ENCODE data around the gene MISP. TPM values are rescaled to one million over a fixed set of nuclear protein-coding genes. Genes with fewer than 3 reads are reported as not detected.
A peak's percentile ranks its signal among the peaks of the same experiment; 100 is the strongest.

MISP gene
- total and polyA plus RNA-seq, 7 experiments from 2014 or later = not detected

DNA sequence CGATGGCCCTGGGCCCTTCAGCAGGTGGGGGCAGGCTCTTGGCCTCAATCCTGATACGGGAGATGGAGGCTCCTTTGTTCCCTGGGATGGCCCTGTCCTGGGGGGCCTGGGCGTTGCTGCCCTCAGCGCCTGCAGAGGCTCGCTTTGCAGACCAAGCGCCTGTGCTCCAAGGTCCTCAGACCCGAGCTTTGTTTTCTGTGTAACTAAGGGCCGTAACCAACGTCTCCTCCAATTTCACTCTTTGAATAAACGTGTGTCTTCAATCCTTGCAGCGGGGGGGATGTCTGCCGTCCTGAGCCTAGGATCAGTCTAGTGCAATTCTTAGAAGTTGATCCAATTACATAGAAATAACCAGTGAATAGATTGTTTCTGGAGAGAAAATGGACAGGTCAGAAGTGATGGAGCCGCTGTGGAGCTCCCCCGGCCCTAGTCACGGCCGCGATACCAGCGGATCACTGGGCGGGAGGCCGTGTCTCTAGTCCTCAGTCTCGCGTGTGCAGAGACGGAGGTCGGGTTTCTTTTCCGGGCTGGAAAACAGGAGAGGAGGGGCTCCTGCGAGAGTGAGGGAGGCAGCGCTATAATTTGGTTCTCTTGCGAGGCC is 51.7 kb downstream of the MISP start:
- Mint-ChIP-seq H3K4me1 (peaks cover 36 to 55% (median 44%) of the 10 kb centered on the region in 7 donors), H3K27ac (peak overlapping the region in 5 of 9 donors; percentile 46 to 78 (median 62)), H3K36me3 (peaks cover 0 to 29% (median 6%) of the 10 kb centered on the region in 5 donors), H3K27me3 (no peaks in the 10 kb centered on the region), H3K9me3 (peaks cover 0 to 4% (median 0%) of the 10 kb centered on the region in 11 donors), H3K4me3 (peak overlapping the region; percentile 16 to 90 (median 40))
- Histone ChIP-seq H3K4me3 (ENCODE audit: low read length) (no peak overlapping the region), H3K36me3 (ENCODE audit: control insufficient read depth in 2 of 3, insufficient read depth in 3 of 3, low read length in 3 of 3) (peaks cover 10 to 67% (median 24%) of the 10 kb centered on the region in 3 experiments), H3K9me3 (ENCODE audit: control insufficient read depth in 2 of 3, low read length in 3 of 3) (no peaks in the 10 kb centered on the region), H3K27ac (ENCODE audit: low read depth, low read length) (no peak overlapping the region), H3K4me1 (ENCODE audit: control insufficient read depth in 2 of 2, insufficient read depth in 2 of 2, low read length in 2 of 2) (peaks cover 38 to 41% of the 10 kb centered on the region in 2 donors), H3K27me3 (ENCODE audit: control insufficient read depth in 2 of 2, insufficient read depth in 2 of 2, low read length in 2 of 2) (no peaks in the 10 kb centered on the region)
- intact Hi-C loops (cut with micrococcal nuclease) = no loop called here
- CTCF ChIA-PET = interaction anchor here (0.6 kb wide), 2 partner anchors 249 to 688 kb away, joined by 3 to 4 read pairs; partner anchors contain the start of gene REEP6
- no peak for DNase-seq
- no peak for ATAC-seq
- POLR2A ChIA-PET = no interaction called here

DNA sequence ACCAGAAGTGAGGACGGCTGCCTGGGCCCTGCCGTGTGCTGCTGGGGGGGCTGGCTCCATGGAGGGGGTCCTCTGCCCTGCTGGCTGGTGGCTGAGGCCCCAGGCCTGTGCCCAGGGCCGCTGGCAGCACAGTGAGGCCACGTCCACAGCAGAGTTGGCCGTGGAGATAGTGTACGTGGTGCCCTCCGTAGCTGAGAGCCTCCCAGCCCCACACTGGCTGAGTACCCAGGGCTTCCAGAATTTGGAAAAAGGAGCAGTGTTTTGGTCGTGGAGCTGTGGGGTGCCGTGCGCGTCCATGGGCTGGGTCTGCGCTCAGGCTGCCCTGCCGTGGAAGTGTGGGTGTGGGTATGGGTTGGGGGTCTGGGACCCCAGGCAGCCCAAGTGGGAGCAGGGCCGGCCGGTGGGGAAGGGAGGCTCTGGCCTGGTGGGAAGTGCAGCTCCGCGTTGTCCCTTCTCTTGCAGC is 52.2 kb downstream of the MISP start:
- no peaks in the 10 kb centered on the region for H3K27me3 ChIP-seq (ENCODE audit: control insufficient read depth in 2 of 2, insufficient read depth in 2 of 2, low read length in 2 of 2)
- no peak overlapping the region for H3K27ac ChIP-seq (ENCODE audit: low read depth, low read length)
- intact Hi-C loops (cut with micrococcal nuclease) = no loop called here
- H3K4me1 ChIP-seq (ENCODE audit: control insufficient read depth in 2 of 2, insufficient read depth in 2 of 2, low read length in 2 of 2) = peaks cover 38 to 41% of the 10 kb centered on the region in 2 donors
- Mint-ChIP-seq H3K27ac (peak overlapping the region in 2 of 9 donors; percentile 77 to 82), H3K27me3 (no peaks in the 10 kb centered on the region), H3K4me1 (peaks cover 38 to 58% (median 48%) of the 10 kb centered on the region in 7 donors), H3K36me3 (peaks cover 0 to 33% (median 10%) of the 10 kb centered on the region in 5 donors), H3K9me3 (peaks cover 0 to 3% (median 0%) of the 10 kb centered on the region in 11 donors), H3K4me3 (peak overlapping the region in 1 of 10 donors; percentile 47)
- ChIA-PET CTCF (no interaction called here), POLR2A (no interaction called here)
- H3K9me3 ChIP-seq (ENCODE audit: control insufficient read depth in 2 of 3, low read length in 3 of 3) = no peaks in the 10 kb centered on the region
- H3K36me3 ChIP-seq (ENCODE audit: control insufficient read depth in 2 of 3, insufficient read depth in 3 of 3, low read length in 3 of 3) = peaks cover 15 to 71% (median 29%) of the 10 kb centered on the region in 3 experiments
- ATAC-seq (no peak), DNase-seq (no peak)
- no peak overlapping the region for H3K4me3 ChIP-seq (ENCODE audit: low read length)

DNA sequence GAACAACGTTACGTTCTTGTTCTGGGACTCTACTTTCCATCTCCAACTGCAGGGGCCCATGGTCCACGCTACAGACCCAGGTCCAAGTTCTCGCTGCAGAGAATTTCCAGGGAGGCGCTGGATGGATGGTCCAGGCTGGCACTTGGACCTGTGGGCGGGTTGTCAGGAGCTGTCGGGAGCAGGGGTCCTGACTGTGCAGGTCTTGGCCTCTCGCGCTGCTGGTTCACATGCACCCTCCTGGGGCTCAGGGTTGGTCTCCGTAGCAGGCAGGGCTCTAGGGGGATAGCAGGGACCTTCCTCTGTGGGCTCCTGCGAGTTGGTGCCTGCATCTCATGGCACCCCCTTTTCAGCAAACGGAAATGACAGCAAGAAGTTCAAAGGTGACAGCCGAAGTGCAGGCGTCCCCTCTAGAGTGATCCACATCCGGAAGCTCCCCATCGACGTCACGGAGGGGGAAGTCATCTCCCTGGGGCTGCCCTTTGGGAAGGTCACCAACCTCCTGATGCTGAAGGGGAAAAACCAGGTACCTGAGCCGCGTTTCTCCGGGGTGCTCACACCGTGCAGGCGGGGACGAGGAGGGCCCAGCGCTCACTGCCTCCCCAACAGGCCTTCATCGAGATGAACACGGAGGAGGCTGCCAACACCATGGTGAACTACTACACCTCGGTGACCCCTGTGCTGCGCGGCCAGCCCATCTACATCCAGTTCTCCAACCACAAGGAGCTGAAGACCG is 52.9 kb downstream of the MISP start:
- peak overlapping the region in 2 of 9 donors; percentile 51 to 82 for H3K27ac Mint-ChIP-seq
- peaks cover 36 to 57% (median 48%) of the 10 kb centered on the region in 7 donors for H3K4me1 Mint-ChIP-seq

DNA sequence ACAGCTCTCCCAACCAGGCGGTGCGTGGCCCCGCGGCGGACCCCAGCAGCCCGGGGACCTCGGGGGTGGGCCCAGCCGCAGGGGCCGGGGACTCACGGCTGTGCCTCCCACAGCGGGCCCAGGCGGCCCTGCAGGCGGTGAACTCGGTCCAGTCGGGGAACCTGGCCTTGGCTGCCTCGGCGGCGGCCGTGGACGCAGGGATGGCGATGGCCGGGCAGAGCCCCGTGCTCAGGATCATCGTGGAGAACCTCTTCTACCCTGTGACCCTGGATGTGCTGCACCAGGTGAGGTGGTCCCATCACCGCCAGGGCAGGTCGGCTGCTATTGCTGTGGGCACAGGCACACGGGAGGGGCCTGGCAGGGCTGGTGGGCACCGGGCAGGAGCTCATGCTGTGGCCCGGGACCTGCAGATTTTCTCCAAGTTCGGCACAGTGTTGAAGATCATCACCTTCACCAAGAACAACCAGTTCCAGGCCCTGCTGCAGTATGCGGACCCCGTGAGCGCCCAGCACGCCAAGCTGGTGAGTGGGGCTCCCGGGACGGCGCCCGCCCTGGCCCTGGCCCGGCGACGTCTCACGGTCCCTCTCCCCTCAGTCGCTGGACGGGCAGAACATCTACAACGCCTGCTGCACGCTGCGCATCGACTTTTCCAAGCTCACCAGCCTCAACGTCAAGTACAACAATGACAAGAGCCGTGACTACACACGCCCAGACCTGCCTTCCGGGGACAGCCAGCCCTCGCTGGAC is 53.7 kb downstream of the MISP start:
- Mint-ChIP-seq H3K27ac (peak overlapping the region in 1 of 9 donors; percentile 70), H3K36me3 (peaks cover 0 to 24% (median 10%) of the 10 kb centered on the region in 5 donors), H3K4me1 (peaks cover 29 to 50% (median 41%) of the 10 kb centered on the region in 7 donors), H3K9me3 (peaks cover 0 to 1% (median 0%) of the 10 kb centered on the region in 11 donors), H3K27me3 (no peaks in the 10 kb centered on the region), H3K4me3 (peak overlapping the region in 1 of 10 donors; percentile 12)
- no peak for DNase-seq
- Histone ChIP-seq H3K4me3 (ENCODE audit: low read length) (no peak overlapping the region), H3K4me1 (ENCODE audit: control insufficient read depth in 2 of 2, insufficient read depth in 2 of 2, low read length in 2 of 2) (peaks cover 28 to 36% of the 10 kb centered on the region in 2 donors), H3K27ac (ENCODE audit: low read depth, low read length) (no peak overlapping the region), H3K36me3 (ENCODE audit: control insufficient read depth in 2 of 3, insufficient read depth in 3 of 3, low read length in 3 of 3) (peaks cover 16 to 81% (median 29%) of the 10 kb centered on the region in 3 experiments), H3K9me3 (ENCODE audit: control insufficient read depth in 2 of 3, low read length in 3 of 3) (no peaks in the 10 kb centered on the region), H3K27me3 (ENCODE audit: control insufficient read depth in 2 of 2, insufficient read depth in 2 of 2, low read length in 2 of 2) (no peaks in the 10 kb centered on the region)
- intact Hi-C loops (cut with micrococcal nuclease) = no loop called here
- CTCF ChIA-PET = no interaction called here
- ATAC-seq = no peak
- POLR2A ChIA-PET = no interaction called here

More for the DNA sequence above, 52.9 kb downstream of the MISP start:
- intact Hi-C loops (cut with micrococcal nuclease) = no loop called here
- Mint-ChIP-seq H3K4me3 (peak overlapping the region in 2 of 10 donors; percentile 7 to 47), H3K36me3 (peaks cover 0 to 30% (median 10%) of the 10 kb centered on the region in 5 donors), H3K27me3 (no peaks in the 10 kb centered on the region), H3K9me3 (peaks cover 0 to 1% (median 0%) of the 10 kb centered on the region in 11 donors)
- Histone ChIP-seq H3K4me1 (ENCODE audit: control insufficient read depth in 2 of 2, insufficient read depth in 2 of 2, low read length in 2 of 2) (peaks cover 36 to 41% of the 10 kb centered on the region in 2 donors), H3K9me3 (ENCODE audit: control insufficient read depth in 2 of 3, low read length in 3 of 3) (no peaks in the 10 kb centered on the region), H3K4me3 (ENCODE audit: low read length) (no peak overlapping the region), H3K27me3 (ENCODE audit: control insufficient read depth in 2 of 2, insufficient read depth in 2 of 2, low read length in 2 of 2) (no peaks in the 10 kb centered on the region), H3K36me3 (ENCODE audit: control insufficient read depth in 2 of 3, insufficient read depth in 3 of 3, low read length in 3 of 3) (peaks cover 15 to 75% (median 29%) of the 10 kb centered on the region in 3 experiments), H3K27ac (ENCODE audit: low read depth, low read length) (no peak overlapping the region)
- CTCF ChIA-PET = no interaction called here
- DNase-seq (no peak), ATAC-seq (no peak)
- POLR2A ChIA-PET = no interaction called here

DNA sequence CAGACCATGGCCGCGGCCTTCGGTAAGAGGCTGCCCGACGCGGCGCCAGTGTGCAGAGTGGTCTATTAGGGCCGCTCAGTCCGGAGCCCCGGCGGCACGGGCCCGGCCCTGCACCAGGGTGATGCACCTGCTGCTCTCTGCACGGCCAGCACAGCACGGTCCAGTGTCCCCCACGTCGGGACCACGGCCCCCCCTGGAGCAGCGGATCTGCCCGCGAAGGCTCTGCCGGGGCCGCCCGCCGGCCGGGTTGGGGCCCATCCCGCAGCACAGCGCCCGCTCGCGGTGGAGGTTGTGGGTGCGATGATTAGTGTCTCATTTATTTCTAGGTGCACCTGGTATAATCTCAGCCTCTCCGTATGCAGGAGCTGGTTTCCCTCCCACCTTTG is 54.2 kb downstream of the MISP start:
- no peak overlapping the region for H3K4me3 Mint-ChIP-seq
- ATAC-seq = no peak
- peaks cover 0 to 22% (median 10%) of the 10 kb centered on the region in 5 donors for H3K36me3 Mint-ChIP-seq
- H3K4me1 Mint-ChIP-seq = peaks cover 23 to 44% (median 36%) of the 10 kb centered on the region in 7 donors
- CTCF ChIA-PET = no interaction called here
- H3K4me1 ChIP-seq (ENCODE audit: control insufficient read depth in 2 of 2, insufficient read depth in 2 of 2, low read length in 2 of 2) = peaks cover 26 to 32% of the 10 kb centered on the region in 2 donors
- H3K27me3 Mint-ChIP-seq = no peaks in the 10 kb centered on the region
- H3K36me3 ChIP-seq (ENCODE audit: control insufficient read depth in 2 of 3, insufficient read depth in 3 of 3, low read length in 3 of 3) = peaks cover 22 to 87% (median 29%) of the 10 kb centered on the region in 3 experiments
- H3K27ac Mint-ChIP-seq = peak overlapping the region in 1 of 9 donors; percentile 70
- no peaks in the 10 kb centered on the region for H3K27me3 ChIP-seq (ENCODE audit: control insufficient read depth in 2 of 2, insufficient read depth in 2 of 2, low read length in 2 of 2)
- no peak overlapping the region for H3K4me3 ChIP-seq (ENCODE audit: low read length)
- no peak overlapping the region for H3K27ac ChIP-seq (ENCODE audit: low read depth, low read length)
- intact Hi-C loops (cut with micrococcal nuclease) = no loop called here
- POLR2A ChIA-PET = no interaction called here
- DNase-seq = no peak
- peaks cover 0 to under 1% (median 0%) of the 10 kb centered on the region in 11 donors for H3K9me3 Mint-ChIP-seq
- no peaks in the 10 kb centered on the region for H3K9me3 ChIP-seq (ENCODE audit: control insufficient read depth in 2 of 3, low read length in 3 of 3)

Measured in naive thymus-derived CD4-positive, alpha-beta T cell (primary cell).